ENCODE measurements around the gene ZSWIM5.

Gene ZSWIM5

GRCh38 chr1:45103534-45103933, 102.9 kb downstream of the ZSWIM5 start:
- no peak for TF ChIP-seq TAF1 (IDR thresholded peaks at IDR 0.05; ENCODE audit: borderline replicate concordance, insufficient read depth, low read length)
- no peak for TF ChIP-seq REST (IDR thresholded peaks at IDR 0.05; ENCODE audit: insufficient read depth in 1 of 2, low read depth in 2 of 2, low read length in 2 of 2)

GRCh38 chr1:45101947-45102346, 104.5 kb downstream of the ZSWIM5 start:
- TF ChIP-seq FOXP2 (optimal IDR thresholded peaks at IDR 0.05; ENCODE audit: borderline replicate concordance, extremely low read depth, extremely low read length, insufficient read depth) (no peak), POLR2AphosphoS5 (IDR thresholded peaks at IDR 0.05; ENCODE audit: low read depth, low read length) (no peak), REST (IDR thresholded peaks at IDR 0.05; ENCODE audit: insufficient read depth in 1 of 2, low read depth in 2 of 2, low read length in 2 of 2) (no peak), TAF1 (IDR thresholded peaks at IDR 0.05; ENCODE audit: borderline replicate concordance, insufficient read depth, low read length) (no peak), SIN3A (IDR thresholded peaks at IDR 0.05; ENCODE audit: borderline replicate concordance, insufficient read depth, low read length) (no peak)

GRCh38 chr1:45097944-45098343, 108.5 kb downstream of the ZSWIM5 start:
- TF ChIP-seq SIN3A (IDR thresholded peaks at IDR 0.05; ENCODE audit: borderline replicate concordance, insufficient read depth, low read length) (no peak), REST (IDR thresholded peaks at IDR 0.05; ENCODE audit: insufficient read depth in 1 of 2, low read depth in 2 of 2, low read length in 2 of 2) (no peak)

- TF ChIP-seq SIN3A (IDR thresholded peaks at IDR 0.05; ENCODE audit: borderline replicate concordance, insufficient read depth, low read length): no peak
- TF ChIP-seq TAF1 (IDR thresholded peaks at IDR 0.05; ENCODE audit: borderline replicate concordance, insufficient read depth, low read length): no peak
- no peak for TF ChIP-seq FOXP2 (optimal IDR thresholded peaks at IDR 0.05; ENCODE audit: borderline replicate concordance, extremely low read depth, extremely low read length, insufficient read depth)
- no peak for TF ChIP-seq REST (IDR thresholded peaks at IDR 0.05; ENCODE audit: insufficient read depth in 1 of 2, low read depth in 2 of 2, low read length in 2 of 2)
Observed at GRCh38 chr1:45097079-45097478, 109.3 kb downstream of the ZSWIM5 start.

GRCh38 chr1:45095450-45095849, 111.0 kb downstream of the ZSWIM5 start:
- no peak for TF ChIP-seq TAF1 (IDR thresholded peaks at IDR 0.05; ENCODE audit: borderline replicate concordance, insufficient read depth, low read length)
- TF ChIP-seq POLR2AphosphoS5 (IDR thresholded peaks at IDR 0.05; ENCODE audit: low read depth, low read length): no peak
- TF ChIP-seq FOXP2 (optimal IDR thresholded peaks at IDR 0.05; ENCODE audit: borderline replicate concordance, extremely low read depth, extremely low read length, insufficient read depth): no peak
- no peak for TF ChIP-seq REST (IDR thresholded peaks at IDR 0.05; ENCODE audit: insufficient read depth in 1 of 2, low read depth in 2 of 2, low read length in 2 of 2)
- TF ChIP-seq SIN3A (IDR thresholded peaks at IDR 0.05; ENCODE audit: borderline replicate concordance, insufficient read depth, low read length): no peak

All from PFSK-1 (cell line).